Body of pancreas (tissue), 4 donors: ENCODE data around the gene GSTA3.

Experiments used
- POLR2A ChIP-seq, 3 donors: fragments of 450-650 bp; IDR thresholded peaks; one replicate each; pipeline ENCODE4 v1.6.1; 2016; ENCODE audit warnings: antibody characterized with exemption in 3 of 3, mild to moderate bottlenecking in 2 of 3
- TF ChIP-seq, protein P1 (sequence below), 7 experiments: fragments of 450-650 bp in 4 of 7; fragments of 200-600 bp in 3 of 7; sonication (generic) in 3 of 7; IDR thresholded peaks; one replicate each; pipeline ENCODE4 v1.5.1; 2016 to 2019; ENCODE audit warnings: antibody characterized with exemption in 7 of 7

- TF ChIP-seq, protein P1, sequence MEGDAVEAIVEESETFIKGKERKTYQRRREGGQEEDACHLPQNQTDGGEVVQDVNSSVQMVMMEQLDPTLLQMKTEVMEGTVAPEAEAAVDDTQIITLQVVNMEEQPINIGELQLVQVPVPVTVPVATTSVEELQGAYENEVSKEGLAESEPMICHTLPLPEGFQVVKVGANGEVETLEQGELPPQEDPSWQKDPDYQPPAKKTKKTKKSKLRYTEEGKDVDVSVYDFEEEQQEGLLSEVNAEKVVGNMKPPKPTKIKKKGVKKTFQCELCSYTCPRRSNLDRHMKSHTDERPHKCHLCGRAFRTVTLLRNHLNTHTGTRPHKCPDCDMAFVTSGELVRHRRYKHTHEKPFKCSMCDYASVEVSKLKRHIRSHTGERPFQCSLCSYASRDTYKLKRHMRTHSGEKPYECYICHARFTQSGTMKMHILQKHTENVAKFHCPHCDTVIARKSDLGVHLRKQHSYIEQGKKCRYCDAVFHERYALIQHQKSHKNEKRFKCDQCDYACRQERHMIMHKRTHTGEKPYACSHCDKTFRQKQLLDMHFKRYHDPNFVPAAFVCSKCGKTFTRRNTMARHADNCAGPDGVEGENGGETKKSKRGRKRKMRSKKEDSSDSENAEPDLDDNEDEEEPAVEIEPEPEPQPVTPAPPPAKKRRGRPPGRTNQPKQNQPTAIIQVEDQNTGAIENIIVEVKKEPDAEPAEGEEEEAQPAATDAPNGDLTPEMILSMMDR (IDR thresholded peaks at IDR 0.05), result no peak
- no peak for TF ChIP-seq POLR2A (IDR thresholded peaks at IDR 0.05)
Measured at GRCh38 chr6:52890018-52890417, 19.5 kb downstream of the GSTA3 start.
